ENCODE measurements around the gene GLS.

GLS gene

DNA sequence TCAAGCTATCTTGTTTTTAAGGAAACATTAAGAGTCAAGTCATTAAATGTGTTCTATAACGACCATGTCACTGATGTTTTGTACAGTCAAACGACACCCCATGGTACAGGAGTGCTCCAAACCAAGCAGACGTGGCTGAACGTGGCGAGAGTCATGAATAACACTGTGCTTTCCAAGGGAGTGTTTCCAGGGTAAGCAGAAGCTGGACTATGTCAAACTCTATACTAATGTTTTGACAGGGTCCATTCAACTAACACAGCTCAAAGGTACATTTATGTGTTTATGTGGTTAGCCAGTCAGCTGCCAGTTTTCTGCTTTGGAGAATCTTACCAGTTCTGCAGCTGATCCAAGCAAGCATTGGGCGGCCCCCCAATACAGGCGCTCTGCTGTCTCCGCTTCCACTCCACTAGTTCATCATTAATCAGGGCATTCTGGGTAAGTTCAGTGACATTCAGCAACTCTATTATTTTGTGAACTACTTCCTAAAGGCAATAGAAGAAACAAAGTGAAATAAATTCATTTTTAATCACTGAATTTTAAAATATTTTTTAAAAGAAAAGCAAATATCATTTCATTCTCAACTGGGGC, 117.0 kb downstream of the GLS start:
- no peak for DNase-seq

DNA sequence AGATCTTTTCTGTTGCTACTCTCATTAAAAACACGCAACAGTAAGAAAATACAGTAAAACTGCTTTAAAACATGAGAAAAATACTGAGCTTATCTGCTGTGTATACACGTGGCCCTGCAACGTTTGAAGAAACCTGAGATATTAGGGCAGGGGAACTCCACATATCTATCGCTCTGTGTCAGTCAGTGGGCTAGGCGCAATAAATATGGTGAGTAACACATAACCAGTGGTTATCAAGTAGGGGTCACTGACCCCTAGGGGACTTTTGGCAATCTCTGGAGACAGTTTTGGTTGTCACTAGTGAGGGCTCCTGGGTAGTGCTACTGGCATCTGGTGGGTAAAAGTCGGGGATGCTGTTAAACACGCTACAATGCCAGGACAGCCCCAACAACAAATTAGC, 118.4 kb downstream of the GLS start:
- no peak for DNase-seq

DNA sequence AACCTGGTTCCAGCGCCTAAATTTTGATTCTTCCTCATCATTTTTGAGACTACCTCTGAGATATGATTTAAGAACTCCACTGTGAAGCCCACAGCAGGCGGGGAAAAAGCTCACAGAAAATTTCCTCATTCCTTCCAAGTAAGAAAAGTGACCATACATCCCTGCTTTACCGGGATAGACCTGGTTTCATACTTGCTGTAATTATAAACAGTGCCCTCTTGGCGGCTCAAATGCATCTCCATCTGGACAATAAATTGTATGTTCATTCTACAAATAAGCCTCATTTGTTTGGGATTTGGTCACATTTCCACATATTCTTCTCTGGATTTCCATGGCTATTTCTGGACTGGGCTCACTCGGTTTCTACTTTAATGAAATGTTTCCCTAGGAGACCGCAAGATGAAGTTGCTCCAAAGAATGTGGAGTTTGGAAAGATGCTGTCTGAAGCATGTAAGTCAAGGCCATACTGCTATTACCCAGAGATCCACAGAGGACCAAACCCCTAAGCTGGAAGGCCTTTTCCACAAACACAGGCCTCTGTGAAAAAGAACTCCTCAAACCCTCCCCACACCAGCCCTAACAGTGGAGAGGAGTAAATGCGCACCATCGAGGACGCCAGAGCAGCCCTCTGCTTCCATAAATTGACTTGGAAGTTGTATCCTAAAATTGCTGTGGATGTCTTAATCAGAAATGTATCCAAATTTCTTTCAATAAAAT, 119.5 kb downstream of the GLS start:
- DNase-seq: no peak

DNA sequence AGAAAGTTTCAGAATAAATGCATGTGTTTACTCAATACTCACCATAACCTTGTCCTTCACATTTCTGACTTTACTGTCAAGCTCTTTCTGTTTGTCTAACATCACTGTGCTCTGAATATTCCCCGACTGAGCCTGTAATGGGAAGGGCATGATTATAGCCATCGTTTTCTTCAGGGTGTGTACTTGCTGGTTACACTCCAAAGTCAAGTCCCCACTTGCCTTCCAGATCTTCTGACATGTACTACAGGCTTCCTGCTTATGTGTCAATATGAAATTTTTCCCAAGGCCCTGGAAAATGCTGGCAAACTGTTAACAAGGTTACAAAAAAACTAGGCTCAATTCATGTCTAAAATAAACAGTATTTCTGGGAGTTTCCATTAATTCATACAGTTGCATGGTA, 120.4 kb downstream of the GLS start:
- DNase-seq: no peak

DNA sequence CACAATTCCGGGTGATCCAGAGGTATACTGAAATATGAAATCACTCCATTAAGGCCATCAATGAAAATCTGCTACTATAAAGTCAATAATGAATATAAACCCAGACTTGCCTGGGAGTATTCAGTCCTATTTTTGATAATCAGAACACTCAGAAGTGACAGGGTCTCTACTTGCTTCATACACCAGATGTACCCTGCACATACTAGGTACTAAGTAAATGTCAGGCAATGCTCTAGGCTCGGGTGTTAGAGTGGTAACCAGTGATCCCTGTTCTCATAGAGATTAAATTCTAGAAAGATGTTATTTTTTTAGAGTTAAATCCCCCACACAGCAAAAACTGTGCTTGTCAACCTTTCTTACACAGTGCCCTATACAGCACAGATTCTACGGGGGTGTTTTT, 121.0 kb downstream of the GLS start:
- DNase-seq: no peak

DNA sequence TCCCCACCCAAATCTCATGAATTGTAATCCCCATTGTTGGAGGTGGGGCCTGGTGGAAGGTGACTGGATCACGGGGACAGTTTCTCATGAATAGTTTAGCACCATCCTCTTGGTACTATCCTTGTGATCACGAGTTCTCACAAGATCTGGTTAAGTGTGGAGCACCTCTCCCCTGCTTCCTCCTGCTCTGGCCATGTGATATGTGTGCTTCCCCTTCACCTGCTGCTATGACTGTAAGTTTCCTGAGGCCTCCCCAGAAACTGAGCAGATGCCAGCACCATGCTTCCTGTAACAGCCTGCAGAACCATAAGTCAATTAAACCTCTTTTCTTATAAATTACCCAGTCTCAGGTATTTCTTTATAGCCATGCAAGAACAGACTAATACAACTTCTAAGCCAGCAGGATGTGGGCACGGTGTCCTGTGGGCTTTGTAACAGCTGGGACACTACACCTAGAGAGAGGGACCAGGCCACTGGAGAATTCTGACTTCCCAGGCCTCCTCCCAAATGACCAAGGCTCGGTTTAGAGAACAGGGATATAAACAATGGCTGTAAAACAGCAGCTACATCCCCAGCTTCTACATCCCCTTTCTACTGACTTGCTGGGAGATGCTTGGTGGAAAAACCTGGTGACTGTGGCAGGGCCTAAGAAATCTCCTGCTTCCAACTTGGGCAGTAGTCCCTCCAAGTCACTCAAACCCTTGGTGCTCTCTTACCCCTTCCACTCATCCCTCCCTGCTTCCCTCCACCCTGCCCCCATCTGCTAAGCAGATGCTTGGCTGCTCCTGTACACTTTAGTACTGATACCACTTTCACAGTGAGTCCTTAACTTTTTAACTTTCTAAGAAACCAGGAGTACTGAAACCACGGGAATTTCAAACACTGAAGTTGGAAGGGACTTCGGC, 123.0 kb downstream of the GLS start:
- no peak for DNase-seq

DNA sequence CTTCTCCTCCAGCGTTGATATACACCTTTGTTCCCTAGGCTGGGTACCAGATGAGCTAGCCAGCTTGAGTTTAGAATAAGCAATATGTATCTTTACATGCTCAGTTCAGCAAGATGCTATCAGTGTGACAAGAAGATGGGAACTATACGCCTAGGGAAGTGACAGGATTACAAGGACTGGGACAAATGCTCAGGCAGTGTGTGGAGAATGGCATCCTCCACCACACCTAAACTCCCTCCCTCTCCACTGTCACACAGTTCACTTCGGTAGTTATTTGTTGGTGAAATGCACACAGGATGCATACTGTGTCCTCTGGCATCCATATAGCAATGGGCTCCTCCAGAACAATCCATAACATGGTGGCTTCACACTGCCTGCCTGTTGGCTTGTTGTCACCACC, 125.7 kb downstream of the GLS start:
- no peak for DNase-seq

DNA sequence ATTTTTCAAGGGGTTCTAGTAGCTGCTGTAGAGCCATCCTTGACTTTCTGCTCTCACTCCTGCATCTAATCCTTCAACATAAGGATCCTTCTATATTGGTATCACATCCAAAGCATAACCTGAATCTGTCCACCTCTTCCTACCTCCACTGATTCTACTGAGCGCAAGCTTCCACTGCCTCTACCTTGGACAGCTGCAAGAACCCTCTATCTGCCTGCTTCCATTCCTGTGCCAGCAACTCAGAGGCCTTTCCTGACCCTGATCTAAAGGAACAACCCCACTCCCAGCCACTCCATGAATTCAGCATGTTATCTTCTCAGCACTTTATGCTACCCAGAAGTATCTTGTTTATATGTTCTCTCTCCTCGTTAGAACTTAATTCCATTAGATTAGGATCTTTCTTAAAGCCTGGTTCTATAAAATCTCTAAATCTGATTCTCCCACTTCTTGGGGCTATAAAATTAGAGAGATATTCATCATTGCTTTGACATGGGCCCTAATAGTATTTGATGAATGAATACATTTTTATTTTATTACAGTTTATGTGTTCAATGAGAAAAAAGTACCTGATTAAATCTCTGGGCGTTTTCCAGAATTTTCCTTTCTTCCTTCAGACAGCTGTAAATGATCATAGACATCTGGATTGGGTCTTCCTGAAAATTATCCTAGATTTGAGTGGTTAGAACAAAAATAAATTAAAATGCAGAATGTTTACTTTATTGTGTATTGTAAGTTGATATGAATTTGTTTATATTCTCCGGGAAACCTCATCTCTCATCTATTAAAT, 126.6 kb downstream of the GLS start:
- no peak for DNase-seq

DNA sequence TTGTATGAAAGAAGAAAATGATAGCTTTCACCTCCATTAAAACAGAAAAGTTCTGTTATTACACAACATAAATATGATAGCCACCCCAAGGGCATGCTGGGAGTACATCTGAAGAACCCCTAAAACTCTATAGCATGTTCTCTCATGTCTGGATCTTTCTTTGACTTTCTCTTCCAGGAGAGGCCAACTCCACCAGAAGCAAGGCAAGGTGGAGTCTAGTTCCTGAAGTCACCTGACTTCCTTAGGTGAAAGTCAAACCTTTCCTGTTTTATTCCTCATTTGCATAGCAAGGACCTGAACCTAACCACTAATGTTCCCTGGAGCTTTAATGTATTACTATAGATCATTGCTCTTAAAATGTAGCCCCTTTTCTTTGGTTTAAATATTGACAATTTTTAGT, 127.7 kb downstream of the GLS start:
- no peak for DNase-seq

DNA sequence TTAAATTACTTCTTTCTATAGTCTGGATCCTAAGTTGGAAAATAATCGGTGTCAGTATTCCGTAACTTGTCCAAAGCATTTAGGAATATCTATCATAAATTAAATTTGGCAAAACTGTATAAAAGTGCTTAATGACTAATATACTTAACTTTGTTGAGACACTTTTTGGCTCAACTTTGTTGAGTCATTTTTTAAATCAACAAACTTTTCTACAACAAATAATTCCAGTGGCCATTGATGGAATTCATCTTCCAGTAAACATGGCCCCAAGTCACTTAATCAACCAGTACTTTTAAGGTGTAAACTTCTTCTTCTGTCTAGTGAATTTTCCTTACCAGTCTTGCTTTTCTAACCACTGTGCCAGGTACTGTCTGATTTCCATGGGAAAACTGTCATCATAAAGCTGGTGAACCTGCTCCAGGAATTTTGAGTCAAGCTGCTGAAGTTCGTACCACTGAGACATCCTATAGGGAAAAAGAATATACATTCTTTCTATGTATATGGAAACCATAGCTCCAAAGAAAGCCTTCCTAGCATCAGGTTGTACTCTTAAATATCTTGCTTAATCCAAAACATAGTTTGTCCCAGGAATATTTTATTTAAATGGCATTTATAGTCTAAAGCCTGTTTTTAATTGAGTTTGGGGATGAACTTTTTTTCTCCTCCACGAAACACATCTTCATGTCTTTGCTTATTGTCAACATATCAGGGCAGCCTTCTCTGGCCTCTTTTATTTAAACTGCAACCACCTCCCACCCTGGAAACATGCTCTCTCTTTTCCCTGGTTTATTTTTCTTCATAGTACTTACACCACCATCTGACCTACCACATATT, 129.1 kb downstream of the GLS start:
- DNase-seq: no peak

DNA sequence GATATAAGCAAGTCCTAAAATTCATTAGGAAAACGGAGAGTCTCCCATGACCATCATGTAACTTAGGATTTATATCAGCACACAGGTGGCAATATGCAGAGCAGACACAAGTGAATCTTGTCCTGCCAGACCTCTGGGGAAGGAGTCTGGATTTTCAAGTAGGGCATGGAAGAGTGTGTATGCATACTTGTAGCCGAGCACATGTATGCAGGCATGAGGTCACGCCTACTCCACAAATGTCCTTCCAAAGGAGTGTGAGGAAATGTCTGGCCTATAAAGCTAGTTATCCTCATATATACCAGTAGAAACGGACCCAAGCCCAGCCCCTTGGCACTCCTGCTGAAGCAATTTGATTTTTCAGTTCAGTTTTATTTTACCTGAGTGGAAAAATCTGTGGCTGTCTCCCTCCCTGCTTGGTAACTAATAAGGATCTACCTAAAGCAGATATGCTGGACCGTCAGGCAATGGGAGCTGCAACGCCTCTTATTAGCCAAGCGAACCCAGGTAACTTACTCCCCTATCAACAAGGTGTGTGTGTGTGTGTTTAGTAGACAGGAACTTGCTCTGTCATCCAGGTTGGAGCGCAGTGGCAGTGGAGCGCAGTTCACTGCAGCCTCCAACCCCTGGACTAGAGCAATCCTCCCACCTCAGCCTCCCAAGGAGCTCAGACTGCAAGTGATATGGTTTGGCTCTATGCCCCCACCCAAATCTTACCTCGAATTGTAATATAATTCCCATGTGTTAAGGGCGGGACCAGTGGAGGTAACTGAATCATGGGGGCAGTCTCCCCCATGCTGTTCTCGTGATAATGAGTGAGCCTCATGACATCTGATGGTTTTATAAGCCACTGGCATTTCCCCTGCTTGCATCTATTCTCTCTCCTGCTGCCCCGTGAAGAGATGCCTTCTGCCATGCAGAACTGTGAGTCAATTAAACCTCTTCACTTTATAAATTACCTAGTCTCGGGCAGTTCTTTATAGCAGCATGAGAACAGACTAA, 130.6 kb downstream of the GLS start:
- no peak for DNase-seq

DNA sequence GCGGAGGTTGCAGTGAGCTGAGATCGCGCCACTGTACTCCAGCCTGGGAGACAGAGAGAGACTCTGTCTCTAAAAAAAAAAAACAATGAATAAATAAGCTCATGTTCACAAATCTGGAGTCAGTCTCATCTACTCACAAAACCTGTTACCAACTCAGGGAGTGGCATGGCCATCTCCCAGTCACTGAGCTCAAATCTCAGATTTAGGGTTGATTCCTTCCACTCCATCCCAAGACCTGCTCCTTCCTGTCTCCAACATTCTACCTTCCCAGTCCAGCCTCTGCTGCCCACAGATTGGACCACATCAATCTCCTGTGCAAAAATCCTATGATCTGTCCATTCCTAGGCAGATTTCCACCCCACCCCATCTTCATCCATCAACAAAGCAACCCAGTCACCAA, 131.7 kb downstream of the GLS start:
- no peak for DNase-seq

DNA sequence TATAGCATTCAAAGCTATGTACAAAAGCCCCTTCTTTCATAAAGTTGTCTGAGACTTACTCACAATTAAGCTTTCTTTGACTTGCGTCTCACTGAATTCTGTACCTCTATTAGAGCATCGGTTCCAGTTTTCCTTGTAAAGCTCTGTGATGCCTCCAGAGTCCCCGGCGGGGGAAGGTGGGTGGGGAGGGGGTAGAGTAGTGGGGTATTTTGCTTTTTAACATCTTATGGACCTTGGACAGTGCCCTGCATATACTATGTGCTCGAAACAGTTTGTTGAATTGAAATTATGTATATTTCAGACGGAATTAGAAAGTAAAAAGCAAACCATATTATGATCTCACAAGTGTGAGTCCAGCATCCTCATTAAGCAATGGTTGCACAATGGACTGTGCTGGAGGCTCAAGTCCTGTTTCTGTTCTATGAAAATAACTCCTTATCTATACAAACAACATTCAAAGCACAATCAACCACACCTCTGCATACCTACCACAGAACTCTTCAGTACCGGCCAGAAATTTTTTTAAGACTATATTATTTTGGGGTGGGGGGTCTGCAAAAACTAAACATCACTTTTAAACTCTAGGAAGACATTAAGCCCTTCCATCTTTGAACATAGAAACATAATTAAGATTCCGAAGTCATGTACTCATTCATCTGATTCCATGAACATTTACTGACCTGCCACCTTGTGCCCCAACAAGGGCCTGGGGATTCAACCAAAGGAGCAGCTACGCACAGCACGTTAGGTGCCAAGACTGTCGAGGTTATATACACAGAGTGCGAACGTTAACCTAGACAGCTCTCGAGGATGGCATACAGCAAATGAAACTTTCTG, 132.4 kb downstream of the GLS start:
- DNase-seq: peak; percentile 3

DNA sequence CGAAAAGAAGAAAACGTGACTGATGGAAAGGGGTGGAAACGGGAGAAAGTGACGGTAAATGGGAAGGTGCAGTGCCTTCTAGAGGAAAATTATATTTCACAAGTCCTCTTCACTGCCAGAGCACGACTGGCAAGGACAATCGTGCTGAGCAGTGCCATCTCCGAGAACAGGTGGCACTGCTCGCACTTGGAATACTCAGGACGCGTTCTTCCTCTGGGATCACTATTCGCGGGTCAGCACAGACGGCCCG, 133.0 kb downstream of the GLS start:
- DNase-seq: no peak

DNA sequence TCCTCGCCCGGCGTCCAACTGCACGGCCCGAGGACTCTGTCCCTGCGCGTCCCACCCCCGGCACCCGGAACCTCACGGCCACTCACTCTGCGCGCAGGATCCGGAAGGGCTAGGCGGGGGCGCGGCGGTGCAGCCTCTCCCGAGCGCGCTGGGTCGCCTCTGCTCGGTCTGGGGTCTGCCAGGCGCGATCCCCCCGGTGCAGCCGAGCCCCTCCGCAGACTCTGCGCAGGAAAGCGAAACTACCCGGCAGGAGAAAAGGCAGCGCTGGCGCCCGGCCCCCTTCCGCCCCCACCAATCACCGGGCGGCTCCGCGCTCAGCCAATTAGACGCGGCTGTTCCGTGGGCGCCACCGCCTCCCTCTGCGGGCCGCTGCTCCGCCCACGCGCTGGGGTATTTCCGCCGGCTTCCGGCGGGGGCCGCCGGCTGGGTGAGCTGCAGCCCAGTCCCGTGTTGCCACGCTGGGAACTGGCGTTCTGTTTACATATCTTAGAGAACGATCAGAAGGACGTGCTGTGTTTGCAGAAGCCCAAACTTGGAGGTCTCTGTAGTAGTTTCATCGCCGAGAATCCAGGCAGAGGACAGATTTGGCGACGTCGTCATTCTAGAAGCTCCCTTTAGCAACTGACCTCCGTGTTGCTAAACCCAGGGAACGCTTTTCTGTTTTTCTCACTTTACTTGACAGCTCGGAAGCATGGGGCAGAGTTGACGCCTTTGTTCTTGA, 133.5 kb downstream of the GLS start, which contains the start of gene STAT1:
STAT1 (minus strand) TSS at position 240 of the 721 bp plus-strand sequence. CDS start 4,168 bp downstream, outside the sequence.
- DNase-seq: peak; percentile 74

DNA sequence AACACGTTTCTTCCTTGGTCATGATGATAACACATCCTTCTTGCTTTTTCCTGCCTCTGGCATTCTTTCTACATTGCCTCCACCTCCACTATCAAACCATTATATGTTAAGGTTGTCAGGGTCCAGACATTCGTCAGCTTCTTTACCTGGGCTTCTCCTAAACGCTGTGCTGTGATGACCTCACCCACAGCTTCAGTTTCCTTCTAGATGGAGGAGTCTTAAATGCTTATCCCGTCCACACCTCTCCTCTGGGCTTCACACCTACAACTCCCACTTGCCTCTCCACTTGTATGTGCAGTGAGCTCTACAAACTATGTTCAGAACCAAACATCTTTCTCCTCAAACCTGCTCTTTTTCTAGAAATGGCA, 134.0 kb downstream of the GLS start:
- no peak for DNase-seq
